ENCODE results near the gene WWOX.

- TF ChIP-seq CTCF (IDR thresholded peaks at IDR 0.05) (no peak), EP300 (IDR thresholded peaks at IDR 0.05) (no peak), POLR2AphosphoS5 (IDR thresholded peaks at IDR 0.05) (no peak), POLR2A (IDR thresholded peaks at IDR 0.05) (no peak)
These were observed 1065.6 kb downstream of the WWOX start for GRCh38 chr16:79165079-79165478.
